Measurements from ENCODE around the gene BMF. TPM values are rescaled to one million over a fixed set of nuclear protein-coding genes. Genes with fewer than 3 reads are reported as not detected.

Gene BMF
- total and polyA plus RNA-seq, 2 of the 4 experiments (the other 2 are of a cell fraction) = 2.4 to 2.9 TPM

DNA sequence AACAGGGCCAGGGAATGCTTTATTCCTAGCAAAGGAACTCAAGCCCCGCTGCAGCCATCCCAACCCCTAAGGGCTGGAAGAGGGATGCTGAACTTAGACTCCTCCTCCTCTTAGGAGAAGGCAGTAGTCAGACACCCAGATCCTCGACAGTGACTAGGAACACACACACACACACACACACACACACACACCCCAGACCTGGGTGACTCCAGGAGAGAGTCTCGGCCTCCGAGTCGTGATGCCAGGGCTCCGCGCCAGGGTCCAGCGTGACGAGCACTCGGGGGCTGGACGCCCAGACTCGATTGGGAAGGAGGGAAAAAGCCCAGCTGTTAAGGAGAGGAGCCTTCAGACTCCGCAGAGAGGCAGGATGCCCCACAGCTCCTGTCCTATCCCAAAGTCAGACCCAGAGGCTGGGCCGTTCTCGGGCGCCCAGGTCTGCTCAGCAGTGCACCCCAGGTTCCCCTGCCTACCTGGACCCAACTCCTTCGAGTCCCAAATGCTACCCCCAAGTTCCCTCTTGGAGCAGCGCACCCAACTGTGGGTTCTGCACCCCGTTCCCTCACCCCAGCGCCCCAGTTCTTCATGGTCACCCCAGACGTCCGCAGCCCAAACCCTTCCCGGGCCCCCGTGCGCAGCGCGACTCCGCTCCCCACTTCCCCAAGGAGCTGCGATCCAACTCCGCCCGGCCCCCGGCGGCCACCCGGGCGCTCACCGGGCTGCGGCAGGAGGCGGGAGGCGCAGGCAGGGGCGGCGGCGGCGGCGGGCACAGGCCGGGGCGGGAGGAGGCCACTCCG, 421 bp downstream of the BMF start:
- no peak for TF ChIP-seq NFE2L2 (IDR thresholded peaks at IDR 0.05; ENCODE audit: low read depth, low read length)
- TF ChIP-seq SMC3 (IDR thresholded peaks at IDR 0.05; ENCODE audit: low read depth, low read length) = no peak
- peak; percentile 62; the same call in 1 of the 2 replicates for TF ChIP-seq BHLHE40 (IDR thresholded peaks at IDR 0.05; ENCODE audit: low read depth, low read length)
- peak; percentile 55 for TF ChIP-seq POLR2A (IDR thresholded peaks at IDR 0.05; ENCODE audit: low read depth, low read length)
- Histone ChIP-seq H2BK120ac (ENCODE audit: low read depth, low read length) (peak overlapping the region; percentile 58; the same call in 1 of the 2 replicates), H2BK5ac (ENCODE audit: low read depth, low read length, poor library complexity, severe bottlenecking) (no peak overlapping the region), H3K4ac (ENCODE audit: low read depth, low read length) (peak overlapping the region; percentile 73), H4K20me1 (ENCODE audit: insufficient read depth, low read length) (no peaks in the 10 kb centered on the region), H3K23ac (ENCODE audit: low read depth, low read length) (peak overlapping the region; percentile 66; the same call in 1 of the 2 replicates), H3K4me1 (ENCODE audit: control insufficient read depth, insufficient read depth, low read length) (peaks cover 26% of the 10 kb centered on the region), H2BK15ac (ENCODE audit: low read depth, low read length) (no peak overlapping the region), H3K27ac (ENCODE audit: insufficient read depth, low read length) (no peak overlapping the region; the same call in 1 of the 2 replicates), H4K8ac (ENCODE audit: low read depth in 2 of 2, low read length in 2 of 2) (peak overlapping the region in 1 of 2 experiments; percentile 35; a peak in 1 of 4 replicates), H3K56ac (ENCODE audit: extremely low read depth, insufficient read depth, low read length) (peak overlapping the region; percentile 14; the same call in 1 of the 2 replicates), H2BK20ac (ENCODE audit: low read depth, low read length) (no peak overlapping the region), H2AK9ac (replicated peaks; ENCODE audit: low read depth, low read length, poor library complexity) (peak overlapping the region; percentile 84), H4K91ac (ENCODE audit: insufficient read depth, low read depth, low read length) (0 out of 2 replicates have a peak overlapping the region, but pooled peaks have one; percentile 16), H3K9me3 (ENCODE audit: control insufficient read depth, insufficient read depth, low read length) (no peaks in the 10 kb centered on the region), H3K4me3 (ENCODE audit: insufficient read depth, low read depth, low read length) (peak overlapping the region; percentile 63), H2AK5ac (ENCODE audit: low read depth, low read length) (peak overlapping the region; percentile 63), H3K9me1 (ENCODE audit: insufficient read depth, low read length) (peaks cover 39% of the 10 kb centered on the region), H3K79me1 (ENCODE audit: low read depth in 1 of 2, low read length in 2 of 2) (peaks cover 0 to 50% of the 10 kb centered on the region in 2 experiments; a peak in 3 of 4 replicates), H3K18ac (ENCODE audit: low read depth, low read length) (no peak overlapping the region), H3K9ac (ENCODE audit: low read depth, low read length) (peak overlapping the region; percentile 36), H3K36me3 (ENCODE audit: control insufficient read depth, insufficient read depth, low read length) (no peaks in the 10 kb centered on the region; the same call in 1 of the 2 replicates), H3K27me3 (ENCODE audit: control insufficient read depth, insufficient read depth, low read length) (peaks cover 10% of the 10 kb centered on the region), H4K5ac (ENCODE audit: low read depth, low read length) (no peak overlapping the region), H3K14ac (replicated peaks; ENCODE audit: low read depth, low read length) (peak overlapping the region; percentile 86), H3K4me2 (ENCODE audit: low read depth, low read length) (peak overlapping the region; percentile 44), H2AFZ (replicated peaks; ENCODE audit: low read length, poor library complexity) (peak overlapping the region; percentile 94)
- WGBS, 2 experiments (ENCODE audit: extremely low coverage in 2 of 2, insufficient read length in 1 of 2) = 0% methylated on average over 7 of the region's 47 CpGs; no CpG with 5 or more reads in 1 of the 2 experiments
- POLR2A ChIA-PET (ENCODE audit: unreplicated experiment) = interaction anchor here (0.6 to 1.5 kb wide), 2 partner anchors 26 to 53 kb away, joined by 3 read pairs; no protein-coding TSS in a partner anchor
- ATAC-seq (ENCODE audit: low read depth) (peak; percentile 5), DNase-seq (peak; percentile 55)
- intact Hi-C loops (cut with micrococcal nuclease) (loop anchor here (2.0 to 10.0 kb wide), 3 partner anchors 63 to 323 kb away; partner anchors contain the start of gene FSIP1), dilution Hi-C loops (cut with HindIII; ENCODE audit: low sequenced_read_pairs, unreplicated experiment) (no loop called here), in situ Hi-C loops (cut with MboI; ENCODE audit: low sequenced_read_pairs) (no loop called here)
- no TSS peak for BruUV-seq (replicated peaks)
- CTCF ChIA-PET = interaction anchor here (1.2 kb wide), 1 partner anchor 62 kb away, joined by 9 read pairs; no protein-coding TSS in a partner anchor
